ENCODE results near the gene HLA-B. TPM values are rescaled to one million over a fixed set of nuclear protein-coding genes. Genes with fewer than 3 reads are reported as not detected.

Gene HLA-B
- total RNA-seq, 1 donor from 2014 or later: 16.2 TPM

DNA sequence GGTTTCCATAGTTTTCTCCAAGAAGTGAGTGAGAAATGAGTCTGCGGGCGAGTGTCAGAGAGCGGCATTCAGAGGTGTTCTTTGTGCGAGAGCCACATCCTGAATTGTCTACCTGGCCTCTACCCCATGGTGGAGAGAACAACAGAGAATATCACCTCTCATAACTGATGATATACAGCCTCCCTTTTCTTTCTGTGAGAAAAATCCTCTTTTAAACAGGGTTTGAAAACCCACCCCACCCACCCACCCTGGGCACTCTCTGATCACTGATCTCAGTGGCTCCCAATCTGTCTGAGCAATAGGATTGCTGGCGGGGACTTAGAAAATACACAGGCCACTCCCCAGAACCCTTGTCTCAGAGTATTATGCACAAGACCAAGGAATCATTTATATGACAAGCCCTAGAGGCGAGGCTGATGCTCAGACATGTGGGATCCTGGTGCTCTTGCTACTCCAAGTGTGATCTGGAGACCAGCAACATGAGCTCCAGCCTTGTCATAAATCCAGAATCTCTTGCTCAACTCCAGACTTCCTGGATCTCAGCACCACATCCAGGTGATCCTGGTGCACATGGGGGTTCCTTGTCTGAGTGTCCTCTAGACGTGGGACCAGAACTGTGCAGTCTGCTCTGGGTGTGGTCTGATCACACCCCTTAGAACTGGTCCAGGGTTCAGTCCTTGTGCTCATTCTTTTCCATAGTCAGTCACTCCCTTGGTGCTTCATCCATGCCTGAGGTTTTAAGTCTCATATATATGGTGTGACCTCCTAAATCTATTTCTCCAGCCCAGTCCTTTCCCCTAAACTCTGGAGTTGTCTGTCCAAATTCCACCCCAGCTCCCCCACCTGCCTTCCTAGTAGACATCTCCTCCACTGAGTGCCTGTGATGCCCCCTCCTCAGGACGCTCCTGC lies 5.3 kb downstream of the HLA-B start:
- Mint-ChIP-seq H3K27me3 (ENCODE audit: insufficient read depth, low read depth) (peaks cover 25% of the 10 kb centered on the region), H3K36me3 (peaks cover 4% of the 10 kb centered on the region)
- DNase-seq (ENCODE audit: low spot score): no peak

GRCh38 chr6:31351033-31351380 lies 6.0 kb downstream of the HLA-B start:
- Mint-ChIP-seq H3K4me3 (no peak overlapping the region), H3K36me3 (peaks cover 4% of the 10 kb centered on the region), H3K27me3 (ENCODE audit: insufficient read depth, low read depth) (peaks cover 25% of the 10 kb centered on the region), H3K9me3 (no peaks in the 10 kb centered on the region), H3K27ac (no peak overlapping the region), H3K4me1 (peaks cover 20% of the 10 kb centered on the region)
- no peaks in the 10 kb centered on the region for H3K79me2 ChIP-seq (ENCODE audit: low read depth)
- H3K4me3 ChIP-seq: no peak overlapping the region
- no peaks in the 10 kb centered on the region for H3K9me3 ChIP-seq (ENCODE audit: low read depth)
- H3K4me2 ChIP-seq: no peak overlapping the region
- H3K27ac ChIP-seq: no peak overlapping the region
- no peak overlapping the region for H2AFZ ChIP-seq (replicated peaks)
- no peak overlapping the region for H3K9ac ChIP-seq
- H3K27me3 ChIP-seq: peaks cover 12% of the 10 kb centered on the region
- TF ChIP-seq EZH2phosphoT487 (IDR thresholded peaks at IDR 0.05): no peak
- no peak for TF ChIP-seq EZH2 (IDR thresholded peaks at IDR 0.05)
- TF ChIP-seq CTCF (IDR thresholded peaks at IDR 0.05): no peak
- H3F3A ChIP-seq (ENCODE audit: low read depth): no peaks in the 10 kb centered on the region
- H4K20me1 ChIP-seq (ENCODE audit: low read depth): no peaks in the 10 kb centered on the region
- no peaks in the 10 kb centered on the region for H3K36me3 ChIP-seq
- no peaks in the 10 kb centered on the region for H3K4me1 ChIP-seq
- DNase-seq (ENCODE audit: low spot score): no peak

More for the DNA sequence above, 5.3 kb downstream of the HLA-B start:
- no peak overlapping the region for H3K27ac ChIP-seq
- Mint-ChIP-seq H3K27ac (no peak overlapping the region), H3K4me3 (no peak overlapping the region), H3K9me3 (no peaks in the 10 kb centered on the region), H3K4me1 (peaks cover 20% of the 10 kb centered on the region)
- no peaks in the 10 kb centered on the region for H3K79me2 ChIP-seq (ENCODE audit: low read depth)
- TF ChIP-seq EZH2phosphoT487 (IDR thresholded peaks at IDR 0.05) (no peak), CTCF (IDR thresholded peaks at IDR 0.05) (no peak), EZH2 (IDR thresholded peaks at IDR 0.05) (no peak)
- no peak overlapping the region for H3K4me3 ChIP-seq
- H3K4me2 ChIP-seq: no peak overlapping the region
- H3F3A ChIP-seq (ENCODE audit: low read depth): no peaks in the 10 kb centered on the region
- no peaks in the 10 kb centered on the region for H3K4me1 ChIP-seq
- no peaks in the 10 kb centered on the region for H3K9me3 ChIP-seq (ENCODE audit: low read depth)
- H2AFZ ChIP-seq (replicated peaks): no peak overlapping the region
- H4K20me1 ChIP-seq (ENCODE audit: low read depth): no peaks in the 10 kb centered on the region
- no peak overlapping the region for H3K9ac ChIP-seq
- peaks cover 16% of the 10 kb centered on the region for H3K27me3 ChIP-seq
- no peaks in the 10 kb centered on the region for H3K36me3 ChIP-seq

- Histone ChIP-seq H3K27ac (no peak overlapping the region), H3K9me3 (ENCODE audit: low read depth) (no peaks in the 10 kb centered on the region), H3K27me3 (peaks cover 6% of the 10 kb centered on the region), H2AFZ (replicated peaks) (no peak overlapping the region), H3K79me2 (ENCODE audit: low read depth) (no peaks in the 10 kb centered on the region), H3K4me3 (no peak overlapping the region), H3F3A (ENCODE audit: low read depth) (no peaks in the 10 kb centered on the region), H3K9ac (no peak overlapping the region), H4K20me1 (ENCODE audit: low read depth) (no peaks in the 10 kb centered on the region), H3K4me1 (peaks cover under 1% of the 10 kb centered on the region), H3K4me2 (no peak overlapping the region), H3K36me3 (no peaks in the 10 kb centered on the region)
- Mint-ChIP-seq H3K27ac (no peak overlapping the region), H3K9me3 (no peaks in the 10 kb centered on the region), H3K27me3 (ENCODE audit: insufficient read depth, low read depth) (peaks cover 19% of the 10 kb centered on the region), H3K4me3 (no peak overlapping the region), H3K36me3 (peaks cover 2% of the 10 kb centered on the region), H3K4me1 (peaks cover 20% of the 10 kb centered on the region)
- TF ChIP-seq EZH2phosphoT487 (IDR thresholded peaks at IDR 0.05) (no peak), CTCF (IDR thresholded peaks at IDR 0.05) (no peak), EZH2 (IDR thresholded peaks at IDR 0.05) (no peak)
- no peak for DNase-seq (ENCODE audit: low spot score)
Measured at GRCh38 chr6:31350196-31351032, 6.6 kb downstream of the HLA-B start.

Data from neural progenitor cell (in vitro differentiated cells).